CD4-positive, alpha-beta T cell treated with Interleukin-15 for 1 hour (primary cell): ENCODE data around the gene KCNAB1.

Source experiments
- DNase-seq: peaks from one replicate; pipeline ENCODE4 v3.0.0-alpha.2; 2020

Gene KCNAB1

DNA sequence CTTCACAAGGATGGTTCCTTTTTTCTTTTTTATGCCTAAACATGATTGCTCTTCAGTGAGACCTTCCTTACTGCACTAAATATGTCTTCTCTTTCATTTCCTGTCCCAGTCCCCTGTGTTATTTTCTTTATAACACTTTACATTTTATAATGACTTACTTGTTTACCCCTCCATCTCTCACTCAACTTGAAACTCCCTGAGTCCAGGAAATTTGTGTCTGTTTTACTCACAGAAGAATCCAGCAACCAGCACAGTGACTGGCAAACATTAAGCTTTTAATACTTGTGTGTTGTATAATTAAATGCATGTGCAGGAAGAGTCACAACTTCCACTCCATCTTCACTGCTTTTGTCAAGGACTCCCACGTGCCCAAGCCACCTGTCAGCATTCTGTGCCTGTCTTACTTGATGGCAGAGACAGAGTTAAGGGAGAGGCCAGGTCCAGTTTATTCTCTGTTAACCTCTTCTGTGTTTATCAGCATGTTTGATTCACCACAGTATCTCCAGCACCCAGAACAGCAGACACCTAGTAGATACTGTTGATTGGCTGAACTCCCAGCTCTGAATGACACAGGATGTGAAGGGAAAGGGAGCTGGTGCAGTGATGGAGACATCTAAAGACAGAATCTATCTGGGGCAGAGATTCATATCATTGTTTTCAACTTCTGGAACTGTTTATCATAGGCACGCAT lies 391.8 kb downstream of the KCNAB1 start:
- no peak for DNase-seq

DNA sequence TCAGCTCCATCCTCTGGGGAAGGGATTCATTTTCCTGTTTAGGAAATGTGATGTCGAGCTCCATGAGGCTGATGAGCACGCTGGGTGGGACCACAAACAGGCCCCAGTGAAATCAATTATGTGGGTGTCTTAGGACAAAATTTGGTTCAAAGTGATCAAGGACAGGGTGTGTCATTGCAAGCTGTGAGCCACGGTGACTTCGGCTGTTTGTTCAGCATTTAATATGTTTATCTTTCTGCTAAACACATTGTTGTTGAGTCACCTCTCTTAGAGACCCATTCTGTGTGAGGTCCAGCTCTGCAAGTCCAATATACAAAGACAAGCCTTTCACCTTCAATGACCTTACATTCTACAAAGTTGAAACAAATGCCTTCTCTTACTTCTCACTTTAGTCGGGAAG lies 393.2 kb downstream of the KCNAB1 start:
- DNase-seq = no peak

DNA sequence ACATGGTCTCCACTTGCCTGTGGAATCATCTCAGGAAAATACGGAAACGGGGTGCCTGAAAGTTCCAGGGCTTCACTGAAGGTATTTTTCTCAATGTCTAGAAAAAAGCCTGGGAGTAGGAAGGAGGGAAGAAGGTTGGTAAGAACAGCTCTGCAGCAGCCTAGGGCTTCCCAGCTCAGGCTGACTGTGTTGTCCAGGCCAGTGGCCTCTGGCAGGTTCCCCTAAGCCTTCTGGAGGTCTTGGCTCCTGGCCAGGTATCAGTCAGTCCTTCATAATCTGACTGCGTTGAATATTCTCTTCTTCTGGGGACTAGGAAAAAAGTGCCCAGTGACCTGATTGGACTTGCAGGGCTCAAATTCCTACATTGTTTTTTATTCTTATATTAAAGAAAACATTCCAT lies 395.9 kb downstream of the KCNAB1 start:
- no peak for DNase-seq

DNA sequence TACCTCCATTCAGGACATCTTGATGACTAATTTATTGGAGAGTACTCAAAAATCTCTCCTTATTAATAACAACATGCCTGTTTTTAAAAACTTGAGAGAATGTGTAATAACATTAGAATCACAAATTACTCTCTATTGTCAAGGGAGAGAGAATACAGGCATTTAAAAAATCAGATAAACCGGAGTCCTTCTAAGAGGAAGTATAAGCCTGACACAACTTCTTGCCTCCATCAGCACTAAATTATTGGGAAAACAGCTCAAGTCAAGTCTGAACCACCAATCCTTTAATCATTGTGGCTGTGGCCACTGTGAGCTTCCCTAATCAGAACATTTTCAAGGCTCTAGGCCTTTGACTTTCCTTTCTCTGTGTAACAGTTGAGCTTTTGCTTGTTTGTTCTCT lies 396.6 kb downstream of the KCNAB1 start:
- DNase-seq = no peak

DNA sequence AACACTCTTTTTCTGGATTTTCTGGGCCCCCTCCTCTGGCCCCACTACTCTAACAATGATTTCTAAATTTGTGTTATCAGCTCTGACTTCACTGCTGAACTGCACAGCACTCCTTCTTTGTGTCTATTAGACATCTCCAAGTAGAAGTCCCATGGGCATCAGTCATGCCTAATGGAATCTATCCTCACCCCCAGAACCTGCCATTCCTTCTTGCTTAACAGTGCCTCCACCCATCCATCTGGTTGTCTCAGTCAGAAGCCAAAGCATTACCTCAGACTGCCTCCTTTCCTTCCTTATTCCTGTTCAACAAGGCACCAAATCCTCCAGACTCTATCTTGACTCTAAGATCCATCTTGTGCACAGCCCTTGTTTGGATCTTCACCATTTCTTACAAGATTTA lies 398.3 kb downstream of the KCNAB1 start:
- no peak for DNase-seq

DNA sequence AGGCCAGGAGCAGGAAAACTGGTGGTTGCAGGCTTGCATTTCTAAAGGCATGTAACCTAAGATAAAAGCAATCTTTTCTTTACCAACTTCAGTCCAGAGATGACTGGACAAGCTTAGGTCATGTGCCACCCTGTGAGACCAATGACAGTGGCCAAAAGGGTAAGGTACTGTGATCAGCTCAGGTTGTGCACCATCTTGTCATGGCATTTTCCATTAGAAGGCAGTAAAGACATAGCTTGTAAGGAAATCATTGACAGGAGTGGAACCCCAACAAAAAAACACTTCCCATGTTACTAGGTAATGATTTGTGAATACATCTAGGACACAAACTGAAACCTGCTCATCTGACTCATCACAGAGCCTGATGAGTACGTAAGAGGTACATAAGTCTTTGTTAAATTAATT lies 399.4 kb downstream of the KCNAB1 start:
- DNase-seq = no peak

DNA sequence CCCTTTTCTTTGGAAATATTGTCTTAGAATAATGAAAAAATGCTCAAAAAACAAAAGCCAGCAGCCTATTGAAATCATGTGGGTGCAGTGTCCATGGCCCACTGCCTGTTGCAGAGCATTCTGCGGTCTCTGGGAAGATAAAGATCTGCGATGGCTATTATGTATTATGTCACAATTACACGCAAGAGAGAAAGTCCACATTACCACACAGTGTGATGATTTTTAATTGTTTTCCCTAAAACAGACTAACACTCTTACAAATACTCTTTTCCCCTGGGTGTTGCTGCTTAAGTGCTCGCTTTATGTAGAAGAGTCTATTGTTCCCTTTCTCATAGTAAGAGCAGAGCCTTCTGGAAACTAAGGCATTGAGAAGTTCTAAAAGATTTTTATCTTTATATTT lies 402.3 kb downstream of the KCNAB1 start:
- DNase-seq = no peak

DNA sequence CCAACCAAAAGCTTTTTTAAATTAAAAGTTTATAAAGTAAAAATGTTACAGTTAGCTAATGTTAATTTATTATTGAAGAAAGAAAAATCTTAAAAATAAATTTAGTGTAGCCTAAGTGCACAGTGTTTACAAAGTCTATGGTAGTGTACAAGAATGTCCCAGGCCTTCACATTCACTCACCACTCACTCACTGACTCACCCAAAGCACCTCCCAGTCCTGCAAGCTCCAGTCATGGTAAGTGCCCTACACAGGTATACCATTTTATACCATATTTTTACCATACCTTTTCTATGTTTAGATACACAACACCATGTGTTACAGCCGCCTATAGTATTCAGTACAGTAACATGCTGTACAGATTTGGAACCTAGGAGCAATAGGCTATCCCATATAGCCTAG lies 405.4 kb downstream of the KCNAB1 start:
- no peak for DNase-seq

DNA sequence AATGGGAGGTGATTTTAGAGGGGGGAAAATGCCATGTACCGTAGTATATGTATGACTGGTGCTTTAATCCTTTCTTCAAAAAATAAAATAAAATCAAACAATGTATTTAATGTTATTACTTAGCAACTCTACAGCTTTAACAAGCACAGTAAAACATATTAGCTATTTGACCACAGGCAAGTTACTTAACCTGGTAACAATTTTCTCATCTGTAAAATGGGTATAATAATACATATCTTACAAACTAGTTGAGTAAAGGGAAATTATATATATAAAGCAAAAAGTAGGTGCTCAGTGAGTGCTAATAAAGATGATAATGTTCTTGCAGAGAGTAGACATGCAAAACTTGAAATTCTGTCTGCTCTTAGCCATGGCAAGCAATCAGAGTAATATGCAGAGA lies 406.7 kb downstream of the KCNAB1 start:
- DNase-seq = no peak

DNA sequence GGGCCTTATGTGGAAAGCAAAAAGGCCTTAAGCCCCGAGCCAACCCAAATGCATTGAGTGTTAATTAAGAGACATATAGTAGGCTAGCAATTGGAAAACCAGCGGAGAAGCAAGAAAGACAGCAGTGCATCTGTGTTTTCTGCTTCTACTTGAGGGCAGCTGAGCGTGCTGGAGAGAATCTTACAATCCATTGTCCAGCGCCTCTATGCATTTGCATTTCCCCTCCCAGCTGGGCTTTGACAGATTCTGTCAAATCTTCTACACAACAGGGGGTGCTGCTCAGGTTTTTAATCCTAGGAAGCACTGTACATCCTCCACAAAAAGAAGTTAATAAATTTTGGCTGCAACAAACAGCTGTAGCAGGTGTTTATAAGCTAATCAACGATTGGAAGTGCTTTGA lies 410.6 kb downstream of the KCNAB1 start:
- DNase-seq = no peak

DNA sequence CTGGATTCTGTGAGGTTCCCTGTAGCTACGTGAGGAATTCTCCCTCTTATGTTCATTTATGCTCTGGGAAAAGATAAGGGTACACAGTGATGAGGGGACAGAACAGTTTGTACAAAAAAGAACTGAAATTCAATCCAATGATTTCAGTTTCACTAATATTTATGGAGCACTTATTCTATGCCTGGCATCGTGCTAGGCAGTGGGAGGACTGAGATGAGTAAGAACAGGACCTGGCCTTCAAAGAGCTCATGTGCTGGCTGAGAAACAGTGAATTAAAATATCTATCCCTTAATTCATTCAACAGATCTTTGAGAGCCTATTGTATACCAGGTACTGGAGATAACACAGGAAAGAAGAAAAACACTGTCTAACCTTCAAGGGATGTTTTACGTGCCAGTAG lies 412.4 kb downstream of the KCNAB1 start:
- no peak for DNase-seq

DNA sequence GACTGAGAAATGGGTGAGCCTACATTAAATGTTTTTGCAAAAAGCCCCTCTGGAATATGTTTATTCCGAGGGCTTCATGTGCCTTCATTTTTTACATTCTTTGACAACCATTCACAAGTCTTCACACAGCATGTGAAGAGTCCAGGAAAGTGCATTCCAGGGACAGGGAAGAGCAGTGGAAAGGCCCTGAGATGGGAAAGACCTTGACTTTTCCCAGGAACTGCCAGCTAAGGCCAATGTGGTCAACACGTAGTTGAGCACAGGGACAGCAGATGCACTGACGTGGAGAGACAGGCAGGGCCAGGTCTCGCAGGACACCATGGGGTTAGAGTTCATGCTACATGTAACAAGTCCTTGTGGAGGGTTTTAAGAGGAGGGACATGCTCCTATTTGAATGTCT lies 412.8 kb downstream of the KCNAB1 start:
- DNase-seq = no peak

DNA sequence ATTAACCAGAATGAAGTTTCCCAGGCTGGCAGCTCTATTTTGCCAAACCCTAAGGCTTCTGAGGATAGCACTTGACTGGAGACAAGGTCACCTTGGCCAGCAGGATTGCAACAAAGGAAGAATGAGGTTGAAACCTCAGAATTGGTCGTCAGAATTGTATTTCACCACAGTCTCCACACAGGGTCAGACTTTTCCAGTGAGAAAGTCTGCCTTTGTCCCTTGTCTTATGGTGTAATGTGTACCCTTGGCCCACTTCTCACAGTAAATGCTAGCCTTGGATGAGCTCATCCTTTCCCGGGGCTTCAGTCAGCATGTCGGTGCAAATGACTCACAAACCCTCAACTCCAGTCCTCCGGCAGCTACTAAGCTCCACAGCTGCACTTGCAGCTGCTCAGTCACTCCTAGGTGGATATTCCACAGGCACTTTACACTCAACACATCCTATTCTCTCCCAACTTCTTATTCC lies 414.8 kb downstream of the KCNAB1 start:
- DNase-seq = no peak

DNA sequence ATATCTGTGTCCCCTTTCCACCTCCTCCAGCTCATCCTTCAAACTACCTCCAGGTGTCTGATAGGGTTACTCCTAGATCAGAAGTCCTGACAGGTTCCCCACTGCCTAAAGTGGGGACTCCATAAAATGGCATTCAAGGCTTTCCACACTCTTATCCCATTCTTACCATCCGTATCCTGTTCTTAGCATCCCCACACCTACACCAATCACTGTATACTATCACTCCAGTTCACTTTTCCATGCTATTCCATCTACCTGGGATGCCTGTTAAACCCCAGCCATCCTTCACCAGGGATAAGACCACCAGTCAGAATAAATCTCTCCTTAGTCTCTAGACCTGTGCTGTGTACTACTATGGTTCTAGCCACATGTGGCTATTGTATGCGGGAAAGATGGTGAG lies 415.4 kb downstream of the KCNAB1 start:
- DNase-seq = no peak

DNA sequence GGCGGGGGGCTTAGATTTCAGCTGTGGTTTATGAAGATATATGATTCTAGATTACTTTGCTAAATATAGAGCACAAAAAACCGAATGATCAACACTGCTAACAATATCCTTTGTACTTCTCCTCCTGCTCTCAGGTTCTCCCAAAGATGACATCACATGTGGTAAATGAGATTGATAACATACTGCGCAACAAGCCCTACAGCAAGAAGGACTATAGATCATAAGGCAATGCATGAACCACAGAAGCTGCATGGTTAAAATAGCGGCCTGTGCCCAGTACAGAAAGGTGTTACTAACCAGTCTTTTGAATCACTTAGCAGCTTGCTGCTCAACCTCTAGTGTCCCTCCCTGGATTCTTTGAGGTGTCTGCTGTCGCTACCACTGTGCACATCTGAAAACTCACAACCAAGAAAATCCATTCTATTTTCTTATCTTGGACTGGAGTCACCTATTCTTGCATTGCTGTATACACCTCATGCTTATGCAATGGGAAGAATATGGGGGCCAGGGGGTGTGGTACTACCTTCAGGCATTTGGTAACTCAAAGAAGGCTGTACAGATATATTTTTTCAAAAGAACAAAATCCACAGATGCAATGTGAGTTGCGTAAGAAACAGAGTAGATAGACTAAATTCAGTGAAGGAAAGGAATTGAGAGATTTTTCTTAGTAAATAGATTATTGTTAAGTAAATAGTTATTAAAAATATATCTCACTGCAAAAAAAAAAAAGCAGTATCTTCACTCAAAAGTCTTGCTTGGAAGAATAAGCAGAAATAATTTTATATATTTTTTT lies 416.3 kb downstream of the KCNAB1 start:
- no peak for DNase-seq

DNA sequence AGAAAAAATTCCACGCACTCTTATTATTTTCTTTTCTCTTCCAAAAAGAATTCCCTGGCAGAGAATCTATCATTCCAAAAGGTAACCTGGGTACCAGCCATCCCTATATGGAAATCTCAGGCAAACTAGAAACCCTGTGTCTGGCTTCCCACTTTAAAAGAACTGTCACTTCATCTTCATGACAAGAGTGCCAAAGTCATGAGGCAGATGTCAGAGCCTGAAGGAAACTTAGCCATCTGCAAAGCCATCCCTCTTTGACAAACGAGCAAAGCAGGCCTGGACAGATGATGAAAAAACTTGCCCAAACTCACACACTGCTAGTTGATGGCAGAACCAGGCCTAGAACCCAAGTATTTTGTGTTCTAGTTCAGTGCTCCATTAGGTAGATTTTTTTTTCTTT lies 418.7 kb downstream of the KCNAB1 start:
- no peak for DNase-seq

DNA sequence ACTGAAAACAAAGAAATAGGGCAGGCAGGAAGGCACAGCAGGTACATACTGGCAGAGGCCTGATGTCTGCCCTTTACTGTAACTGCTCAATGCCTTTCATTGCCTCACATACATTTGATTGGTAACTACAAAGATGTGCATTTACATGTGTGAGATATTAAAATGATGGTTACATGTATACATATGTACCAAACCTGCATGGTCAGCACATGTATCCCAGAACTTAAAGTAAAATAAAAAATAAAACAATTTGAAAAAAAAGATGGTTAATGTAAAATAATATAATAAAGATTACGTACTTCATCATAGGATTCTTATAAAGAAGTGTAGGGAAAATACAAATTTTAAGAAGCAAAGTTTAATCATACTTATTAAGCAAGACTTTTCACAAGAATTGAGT lies 419.4 kb downstream of the KCNAB1 start:
- DNase-seq = no peak

DNA sequence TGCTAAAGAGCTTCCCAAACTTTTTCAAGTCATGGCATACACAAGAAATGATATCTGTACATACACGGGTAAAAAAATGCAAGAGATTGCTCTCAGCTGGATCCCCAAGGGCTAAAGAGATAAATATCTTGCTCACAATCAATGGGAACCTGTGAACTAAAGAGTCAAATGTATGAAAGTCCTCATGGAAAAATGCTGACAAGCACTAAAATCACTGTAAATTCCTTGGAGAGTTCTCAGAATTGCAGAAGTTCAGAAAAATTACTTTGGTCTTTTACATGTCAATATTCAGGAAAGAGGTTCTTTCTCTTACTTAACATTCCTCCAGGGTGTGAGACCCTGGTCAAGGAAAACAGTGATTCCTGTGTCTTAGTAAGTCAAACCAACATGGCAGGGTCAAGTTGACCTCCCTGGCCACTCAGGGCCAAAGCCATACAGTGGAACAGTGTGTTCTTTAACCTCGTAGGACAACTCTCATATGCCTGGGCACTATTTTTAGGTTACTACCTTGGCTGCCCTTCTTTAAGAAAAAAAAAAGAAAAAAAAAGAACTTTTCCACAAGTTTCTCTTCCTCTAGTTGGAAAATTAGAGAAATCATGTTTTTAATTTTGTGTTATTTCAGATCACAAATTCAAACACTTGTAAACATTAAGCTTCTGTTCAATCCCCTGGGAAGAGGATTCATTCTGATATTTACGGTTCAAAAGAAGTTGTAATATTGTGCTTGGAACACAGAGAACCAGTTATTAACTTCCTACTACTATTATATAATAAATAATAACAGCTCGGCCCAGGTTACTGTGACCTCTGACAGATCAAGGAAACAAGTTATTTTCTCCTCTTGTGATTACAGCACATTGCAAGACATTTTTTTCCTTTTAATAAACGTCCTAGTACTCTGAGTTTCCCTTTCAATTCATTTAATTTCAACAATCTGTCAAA lies 422.0 kb downstream of the KCNAB1 start:
- DNase-seq = no peak

DNA sequence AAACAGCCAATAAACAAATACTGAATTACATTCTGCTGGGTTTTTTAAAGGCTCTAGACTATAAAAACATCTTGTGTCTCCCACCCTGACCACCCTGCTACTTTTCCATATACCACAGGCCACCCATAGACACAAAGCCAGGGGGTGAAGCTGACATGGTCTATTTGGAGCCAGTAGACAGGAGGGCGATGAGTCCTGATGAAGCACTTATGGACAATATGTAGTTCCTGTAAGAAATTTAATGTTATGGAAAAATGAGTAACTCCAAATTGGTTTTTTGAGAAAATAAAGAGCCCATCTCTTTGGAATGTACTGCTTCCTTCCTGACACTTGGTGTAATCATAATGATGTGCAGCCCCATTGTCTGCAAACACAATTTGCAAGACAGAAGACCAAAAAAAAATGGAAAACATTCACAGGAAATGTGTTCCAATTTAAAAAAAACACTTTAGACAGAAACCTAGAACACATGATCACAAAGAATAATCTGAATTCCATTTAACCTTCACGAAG lies 422.7 kb downstream of the KCNAB1 start:
- no peak for DNase-seq

DNA sequence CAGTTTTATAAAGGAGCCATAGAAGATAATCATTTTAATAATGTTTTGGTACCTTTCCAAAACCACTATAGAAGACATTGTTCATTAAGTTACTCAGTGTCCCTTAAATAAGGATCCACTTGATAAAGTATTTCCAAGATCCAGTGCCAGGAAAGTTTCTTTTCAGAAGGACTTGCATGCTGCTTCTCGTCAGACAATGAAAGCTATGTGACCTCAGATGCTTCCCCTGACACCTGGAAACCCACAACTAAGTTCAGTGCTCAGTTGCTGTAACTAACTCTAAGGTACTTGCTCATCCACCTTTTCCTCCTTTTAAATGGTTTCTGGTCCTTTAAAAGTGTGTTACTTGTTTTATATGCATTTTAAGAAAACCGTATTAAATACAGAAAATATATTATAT lies 427.3 kb downstream of the KCNAB1 start:
- DNase-seq = no peak

DNA sequence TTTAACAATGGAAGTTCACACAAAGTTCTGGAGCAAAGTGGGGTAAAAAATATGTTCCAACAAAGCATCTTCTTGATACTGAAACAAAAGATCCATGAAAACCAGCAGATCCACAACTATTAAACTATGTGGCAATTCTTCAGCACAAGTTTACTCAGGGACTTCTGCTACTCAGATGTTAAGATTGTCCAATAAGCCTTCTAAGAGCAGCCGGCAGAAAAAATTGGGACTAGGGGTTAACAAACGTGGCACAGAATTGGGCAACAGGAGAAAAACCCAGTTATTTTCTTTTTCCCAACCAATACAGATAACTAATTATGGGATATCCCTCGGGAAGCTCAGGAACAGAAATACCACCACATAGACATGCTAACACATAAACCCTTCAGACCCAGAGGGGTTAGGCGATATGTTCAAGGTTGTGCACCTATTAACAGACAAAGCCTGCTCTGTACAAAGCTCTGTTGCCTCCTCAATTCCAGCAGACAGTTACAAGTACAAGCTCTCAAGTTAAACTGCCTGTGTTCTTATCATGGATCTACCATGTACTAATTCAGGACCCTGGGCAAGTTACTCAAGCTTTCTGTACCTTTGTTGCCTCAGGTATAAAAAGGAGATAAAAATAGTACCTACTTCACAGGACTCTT lies 427.8 kb downstream of the KCNAB1 start:
- DNase-seq = no peak

DNA sequence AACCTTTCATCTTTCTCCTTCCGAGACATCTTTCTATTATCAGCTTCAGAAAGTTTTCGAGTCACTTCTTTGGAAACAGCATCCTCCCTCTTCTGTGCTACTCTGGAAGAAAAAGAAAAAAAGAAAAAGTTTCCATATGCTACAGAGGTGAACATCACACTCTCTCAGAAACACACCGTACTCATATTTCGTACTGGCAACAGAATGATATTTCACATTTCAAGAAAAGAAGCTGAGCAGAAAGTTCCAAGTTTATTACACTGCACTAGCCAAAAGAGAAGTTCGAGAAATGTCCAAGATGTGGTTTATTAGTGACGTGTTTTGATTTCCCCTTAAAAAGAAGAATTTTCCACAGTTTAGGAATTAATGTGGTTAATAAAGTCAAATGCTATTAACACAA lies 428.5 kb downstream of the KCNAB1 start:
- no peak for DNase-seq

DNA sequence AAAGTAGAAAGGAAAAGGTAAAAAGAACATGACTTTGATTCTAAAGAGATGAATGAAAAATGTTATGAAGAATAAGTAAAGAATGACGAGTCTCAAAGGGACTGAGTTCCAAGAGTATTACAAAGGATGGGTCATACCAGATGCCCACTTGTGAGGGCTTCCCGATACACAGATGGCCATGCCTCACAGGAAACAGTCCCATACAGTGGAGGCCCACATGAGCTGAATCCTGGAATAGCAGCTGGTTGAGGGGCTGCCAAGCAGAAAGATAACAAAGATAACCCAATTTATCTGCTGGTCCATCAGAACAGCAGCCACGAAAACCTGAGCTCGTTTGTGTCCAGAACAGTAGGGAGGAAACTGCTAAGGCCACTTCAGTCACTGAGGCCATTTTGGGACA lies 430.9 kb downstream of the KCNAB1 start:
- DNase-seq = no peak
